SK-N-SH (cell line): ENCODE data around the gene CCDC38. TPM values are rescaled to one million over a fixed set of nuclear protein-coding genes. Genes with fewer than 3 reads are reported as not detected.

Experiments
- CTCF ChIA-PET: fragments of 300-600, 350-600 bp; formaldehyde crosslinking; extraction: SDS; loops from one replicate; lab custom pipeline; 2021; lab: Yijun Ruan, JAX
- POLR2A ChIA-PET: fragments of 350-600 bp; sonication (Branson Sonifier 250); formaldehyde crosslinking; extraction: SDS; loops from one replicate; lab custom pipeline; 2020; ENCODE audit warnings: antibody characterized with exemption, inconsistent platforms; lab: Yijun Ruan, JAX
- DNase-seq: peaks from one replicate; pipeline ENCODE4 v3.0.0; 2012
- H2AFZ ChIP-seq: fragments of 200-600 bp; sonication (generic); 2 replicates; pipeline ENCODE4 v1.8.1; 2016; ENCODE audit warnings: antibody characterized with exemption, mild to moderate bottlenecking, low read depth
- H3F3A ChIP-seq: fragments of 200-600 bp; sonication (generic); replicated peaks from 2 replicates; pipeline ENCODE3; 2016; ENCODE audit warnings: antibody characterized with exemption, mild to moderate bottlenecking; ENCODE audit not compliant: insufficient read depth
- H3K27ac ChIP-seq, 2 experiments: fragments of 200-500 bp in 1 of 2; fragments of 200-600 bp in 1 of 2; sonication (Bioruptor generic) in 1 of 2; sonication (generic), shearing (Covaris generic) in 1 of 2; 2 replicates each; pipeline versions ENCODE4 v1.5.1 to v1.6.1; 2014 to 2016; ENCODE audit warnings: low read depth in 2 of 2, inconsistent platforms in 1 of 2, low read length in 1 of 2, mild to moderate bottlenecking in 1 of 2, mixed read lengths in 1 of 2
- H3K27me3 ChIP-seq: fragments of 200-600 bp; sonication (generic), shearing (Covaris generic); 2 replicates; pipeline ENCODE4 v1.6.1; 2016; ENCODE audit warnings: mixed run types; ENCODE audit not compliant: insufficient read depth
- H3K36me3 ChIP-seq, 2 experiments: fragments of 200-500 bp in 1 of 2; fragments of 200-600 bp in 1 of 2; sonication (Bioruptor generic) in 1 of 2; sonication (generic) in 1 of 2; replicated peaks in 1 of 2; 2 replicates each; pipeline versions ENCODE3 to v1.5.1; 2014 to 2016; ENCODE audit warnings: low read length in 1 of 2, mild to moderate bottlenecking in 1 of 2; ENCODE audit not compliant: insufficient read depth in 2 of 2, control insufficient read depth in 1 of 2
- H3K4me1 ChIP-seq, 2 experiments: fragments of 200-500 bp in 1 of 2; fragments of 200-600 bp in 1 of 2; sonication (Bioruptor generic) in 1 of 2; sonication (generic), shearing (Covaris generic) in 1 of 2; 2 replicates each; pipeline versions ENCODE4 v1.5.1 to v1.6.1; 2014 to 2016; ENCODE audit warnings: low read depth in 1 of 2, low read length in 1 of 2, mixed run types in 1 of 2; ENCODE audit not compliant: insufficient read depth in 2 of 2, control insufficient read depth in 1 of 2
- H3K4me2 ChIP-seq: fragments of 200-600 bp; sonication (generic), shearing (Covaris generic); 2 replicates; pipeline ENCODE4 v1.6.1; 2017; ENCODE audit warnings: mixed run types
- H3K4me3 ChIP-seq, 2 experiments: fragments of 200-500 bp in 1 of 2; fragments of 200-600 bp in 1 of 2; sonication (Bioruptor generic) in 1 of 2; sonication (generic), shearing (Covaris generic) in 1 of 2; 2 replicates each; pipeline versions ENCODE4 v1.5.1 to v1.8.1; 2014 to 2016; ENCODE audit warnings: low read depth in 2 of 2, inconsistent platforms in 1 of 2, low read length in 1 of 2, mild to moderate bottlenecking in 1 of 2, mixed read lengths in 1 of 2, moderate library complexity in 1 of 2
- H3K79me2 ChIP-seq: fragments of 200-600 bp; sonication (generic); 2 replicates; pipeline ENCODE4 v1.8.1; 2017; ENCODE audit warnings: mild to moderate bottlenecking; ENCODE audit not compliant: insufficient read depth
- H3K9ac ChIP-seq: fragments of 200-600 bp; sonication (generic); 2 replicates; pipeline ENCODE4 v1.6.1; 2017; ENCODE audit warnings: mixed run types
- H3K9me2 ChIP-seq: fragments of 200-600 bp; sonication (generic); 2 replicates; pipeline ENCODE4 v1.6.1; 2017; ENCODE audit warnings: mixed run types
- H3K9me3 ChIP-seq: fragments of 200-600 bp; sonication (generic); 2 replicates; pipeline ENCODE4 v1.6.1; 2017; ENCODE audit warnings: mixed run types, mild to moderate bottlenecking, moderate library complexity
- H4K20me1 ChIP-seq: fragments of 200-600 bp; sonication (generic); 2 replicates; pipeline ENCODE4 v1.6.1; 2017; ENCODE audit warnings: mild to moderate bottlenecking, mixed run types; ENCODE audit not compliant: insufficient read depth
- ELF1 ChIP-seq: IDR thresholded peaks from 2 replicates; pipeline ENCODE4 v1.4.0; 2012
- FOSL2 ChIP-seq: IDR thresholded peaks from 2 replicates; pipeline ENCODE4 v1.4.0; 2012; ENCODE audit warnings: low read depth, mild to moderate bottlenecking, moderate library complexity, borderline replicate concordance
- FOXM1 ChIP-seq: IDR thresholded peaks from 2 replicates; pipeline ENCODE4 v1.4.0; 2012; ENCODE audit warnings: low read depth, mild to moderate bottlenecking
- GABPA ChIP-seq: IDR thresholded peaks from 2 replicates; pipeline ENCODE4 v1.4.0; 2012; ENCODE audit warnings: low read depth, mild to moderate bottlenecking
- GATA2 ChIP-seq: sonication (generic); formaldehyde crosslinking; IDR thresholded peaks from 2 replicates; pipeline ENCODE4 v1.5.0; 2020; ENCODE audit warnings: mild to moderate bottlenecking, missing genetic modification reagents
- JUND ChIP-seq: IDR thresholded peaks from 2 replicates; pipeline ENCODE4 v1.4.0; 2012
- MXI1 ChIP-seq: IDR thresholded peaks from 2 replicates; pipeline ENCODE4 v1.6.1; 2012; ENCODE audit warnings: mild to moderate bottlenecking, low read depth, low read length, improper control_type of control experiment
- NFIC ChIP-seq: IDR thresholded peaks from 2 replicates; pipeline ENCODE4 v1.4.0; 2012; ENCODE audit warnings: borderline replicate concordance
- NRF1 ChIP-seq: IDR thresholded peaks from 2 replicates; pipeline ENCODE4 v1.6.1; 2012; ENCODE audit warnings: low read depth, mild to moderate bottlenecking, low read length
- POLR2AphosphoS5 ChIP-seq: IDR thresholded peaks from 2 replicates; pipeline ENCODE4 v1.6.1; 2012; ENCODE audit warnings: low read depth, low read length
- RAD21 ChIP-seq: IDR thresholded peaks from 2 replicates; pipeline ENCODE4 v1.6.1; 2012; ENCODE audit warnings: mild to moderate bottlenecking, low read length
- RFX5 ChIP-seq: IDR thresholded peaks from 2 replicates; pipeline ENCODE4 v1.6.1; 2012; ENCODE audit warnings: mild to moderate bottlenecking, improper control_type of control experiment, low read length
- SIN3A ChIP-seq: IDR thresholded peaks from 2 replicates; pipeline ENCODE4 v1.6.1; 2012; ENCODE audit warnings: low read depth, mild to moderate bottlenecking, low read length, moderate library complexity, borderline replicate concordance
- SMC3 ChIP-seq: IDR thresholded peaks from 2 replicates; pipeline ENCODE4 v1.6.1; 2012; ENCODE audit warnings: low read depth, low read length, improper control_type of control experiment
- YY1 ChIP-seq: IDR thresholded peaks from 2 replicates; pipeline ENCODE4 v1.4.0; 2012; ENCODE audit warnings: low read depth, mild to moderate bottlenecking
- WGBS: methylation state at CpG from one replicate; pipeline ENCODE4 v1.1.6; 2017; ENCODE audit warnings: low lambda C conversion rate; 5-methylcytosine and 5-hydroxymethylcytosine counted together
- polyA plus RNA-seq, 3 experiments: library from polyadenylated mRNA; depleted of rRNA; stranded (reverse); fragments of >200 nt; gene quantifications; 2 replicates each; pipeline ENCODE4 v1.2.3, GENCODE V29; 2012
- TF ChIP-seq, protein P1 (sequence below): IDR thresholded peaks from 2 replicates; pipeline ENCODE4 v1.4.0; 2012; ENCODE audit warnings: low read depth, borderline replicate concordance
- TF ChIP-seq, protein P2 (sequence below): IDR thresholded peaks from 2 replicates; pipeline ENCODE4; 2012
- TF ChIP-seq, protein P3 (sequence below): IDR thresholded peaks from 2 replicates; pipeline ENCODE4 v1.4.0; 2012; ENCODE audit warnings: low read depth
- TF ChIP-seq, protein P4 (sequence below): IDR thresholded peaks from 2 replicates; pipeline ENCODE4 v1.4.0; 2012; ENCODE audit warnings: low read depth, borderline replicate concordance
- TF ChIP-seq, protein P5 (sequence below): fragments of 150-350 bp; IDR thresholded peaks from 2 replicates; pipeline ENCODE4 v1.6.1; 2017; ENCODE audit warnings: antibody characterized with exemption, low read length, low read depth, borderline replicate concordance

The CCDC38 gene
- polyA plus RNA-seq, 1 of the 3 experiments (the other 2 are of a cell fraction): not detected

DNA sequence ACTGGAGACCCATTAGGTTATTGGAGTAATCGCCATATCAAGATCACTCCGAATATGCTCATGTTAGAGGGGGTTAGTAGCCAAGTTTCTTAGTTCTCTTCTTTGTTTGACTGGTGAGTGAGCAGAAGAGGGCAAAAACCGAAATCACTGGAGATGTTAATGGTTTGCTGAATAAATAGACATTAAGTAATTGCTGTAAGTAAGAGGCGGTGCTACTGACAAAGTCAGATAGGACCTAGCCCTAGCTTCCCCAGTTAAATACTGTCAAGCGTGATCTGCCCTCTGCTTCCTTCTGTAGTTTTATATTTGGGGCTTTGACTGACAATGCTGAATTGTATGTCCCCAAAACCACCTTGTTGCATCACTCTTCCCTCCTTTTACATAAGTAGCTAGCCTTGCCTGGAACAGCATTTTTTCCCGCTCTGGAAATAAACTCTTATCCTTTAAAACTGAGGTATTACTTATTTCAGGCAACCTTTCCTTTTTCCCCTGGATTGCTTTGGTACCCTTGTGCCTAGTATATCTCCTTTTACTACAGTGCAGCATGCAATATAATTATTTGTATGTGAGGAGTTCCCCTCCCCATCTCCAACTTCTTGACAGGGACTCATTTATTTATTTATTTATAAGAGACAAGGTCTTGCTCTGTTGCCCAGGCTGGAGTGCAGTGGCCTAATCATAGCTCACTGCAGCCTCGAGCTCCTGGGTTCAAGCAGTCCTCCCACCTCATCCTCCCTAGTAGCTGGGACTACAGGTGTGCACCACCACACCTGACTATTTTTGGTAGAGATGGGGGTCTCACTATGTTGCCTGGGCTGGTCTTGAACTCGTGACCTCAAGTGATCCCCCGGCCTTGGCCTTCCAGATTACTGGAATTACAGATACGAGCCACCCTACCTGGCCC is 82.2 kb downstream of the CCDC38 start:
- Histone ChIP-seq H3K79me2 (peaks cover 63% of the 10 kb centered on the region), H3K4me1 (peaks cover 0 to 7% of the 10 kb centered on the region in 2 experiments; a peak in 2 of 4 replicates), H3K27me3 (no peaks in the 10 kb centered on the region), H3K9ac (peak overlapping the region; percentile 78), H3K9me3 (no peaks in the 10 kb centered on the region; the same call in 1 of the 2 replicates), H4K20me1 (0 out of 2 replicates have a peak, but pooled peaks cover 9% of the 10 kb centered on the region), H3K27ac (no peak overlapping the region), H3K4me3 (peak overlapping the region; percentile 79 to 86), H3K9me2 (no peaks in the 10 kb centered on the region), H3K4me2 (peak overlapping the region; percentile 89), H3F3A (no peaks in the 10 kb centered on the region)
- POLR2A ChIA-PET: no interaction called here
- WGBS: 62% methylated on average over 10 of the region's 10 CpGs
- DNase-seq: no peak
- TF ChIP-seq NRF1 (no peak), SMC3 (no peak), FOXM1 (no peak), POLR2AphosphoS5 (no peak), SIN3A (no peak), ELF1 (no peak), MXI1 (no peak), NFIC (no peak), GATA2 (CRISPR knock-in tag) (no peak), RAD21 (no peak), GABPA (no peak), YY1 (no peak), FOSL2 (no peak), RFX5 (no peak), JUND (no peak)
- TF ChIP-seq, protein P1, sequence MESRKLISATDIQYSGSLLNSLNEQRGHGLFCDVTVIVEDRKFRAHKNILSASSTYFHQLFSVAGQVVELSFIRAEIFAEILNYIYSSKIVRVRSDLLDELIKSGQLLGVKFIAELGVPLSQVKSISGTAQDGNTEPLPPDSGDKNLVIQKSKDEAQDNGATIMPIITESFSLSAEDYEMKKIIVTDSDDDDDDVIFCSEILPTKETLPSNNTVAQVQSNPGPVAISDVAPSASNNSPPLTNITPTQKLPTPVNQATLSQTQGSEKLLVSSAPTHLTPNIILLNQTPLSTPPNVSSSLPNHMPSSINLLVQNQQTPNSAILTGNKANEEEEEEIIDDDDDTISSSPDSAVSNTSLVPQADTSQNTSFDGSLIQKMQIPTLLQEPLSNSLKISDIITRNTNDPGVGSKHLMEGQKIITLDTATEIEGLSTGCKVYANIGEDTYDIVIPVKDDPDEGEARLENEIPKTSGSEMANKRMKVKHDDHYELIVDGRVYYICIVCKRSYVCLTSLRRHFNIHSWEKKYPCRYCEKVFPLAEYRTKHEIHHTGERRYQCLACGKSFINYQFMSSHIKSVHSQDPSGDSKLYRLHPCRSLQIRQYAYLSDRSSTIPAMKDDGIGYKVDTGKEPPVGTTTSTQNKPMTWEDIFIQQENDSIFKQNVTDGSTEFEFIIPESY: no peak
- TF ChIP-seq, protein P2, sequence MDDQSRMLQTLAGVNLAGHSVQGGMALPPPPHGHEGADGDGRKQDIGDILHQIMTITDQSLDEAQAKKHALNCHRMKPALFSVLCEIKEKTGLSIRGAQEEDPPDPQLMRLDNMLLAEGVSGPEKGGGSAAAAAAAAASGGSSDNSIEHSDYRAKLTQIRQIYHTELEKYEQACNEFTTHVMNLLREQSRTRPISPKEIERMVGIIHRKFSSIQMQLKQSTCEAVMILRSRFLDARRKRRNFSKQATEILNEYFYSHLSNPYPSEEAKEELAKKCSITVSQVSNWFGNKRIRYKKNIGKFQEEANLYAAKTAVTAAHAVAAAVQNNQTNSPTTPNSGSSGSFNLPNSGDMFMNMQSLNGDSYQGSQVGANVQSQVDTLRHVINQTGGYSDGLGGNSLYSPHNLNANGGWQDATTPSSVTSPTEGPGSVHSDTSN: no peak
- TF ChIP-seq, protein P3, sequence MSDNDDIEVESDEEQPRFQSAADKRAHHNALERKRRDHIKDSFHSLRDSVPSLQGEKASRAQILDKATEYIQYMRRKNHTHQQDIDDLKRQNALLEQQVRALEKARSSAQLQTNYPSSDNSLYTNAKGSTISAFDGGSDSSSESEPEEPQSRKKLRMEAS: no peak
- TF ChIP-seq, protein P4, sequence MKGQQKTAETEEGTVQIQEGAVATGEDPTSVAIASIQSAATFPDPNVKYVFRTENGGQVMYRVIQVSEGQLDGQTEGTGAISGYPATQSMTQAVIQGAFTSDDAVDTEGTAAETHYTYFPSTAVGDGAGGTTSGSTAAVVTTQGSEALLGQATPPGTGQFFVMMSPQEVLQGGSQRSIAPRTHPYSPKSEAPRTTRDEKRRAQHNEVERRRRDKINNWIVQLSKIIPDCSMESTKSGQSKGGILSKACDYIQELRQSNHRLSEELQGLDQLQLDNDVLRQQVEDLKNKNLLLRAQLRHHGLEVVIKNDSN: no peak
- TF ChIP-seq, protein P5, sequence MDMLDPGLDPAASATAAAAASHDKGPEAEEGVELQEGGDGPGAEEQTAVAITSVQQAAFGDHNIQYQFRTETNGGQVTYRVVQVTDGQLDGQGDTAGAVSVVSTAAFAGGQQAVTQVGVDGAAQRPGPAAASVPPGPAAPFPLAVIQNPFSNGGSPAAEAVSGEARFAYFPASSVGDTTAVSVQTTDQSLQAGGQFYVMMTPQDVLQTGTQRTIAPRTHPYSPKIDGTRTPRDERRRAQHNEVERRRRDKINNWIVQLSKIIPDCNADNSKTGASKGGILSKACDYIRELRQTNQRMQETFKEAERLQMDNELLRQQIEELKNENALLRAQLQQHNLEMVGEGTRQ: no peak
- TF ChIP-seq, all 33 proteins: peak for 0
- Histone ChIP-seq H2AFZ (no peak overlapping the region), H3K36me3 (peaks cover 31 to 46% of the 10 kb centered on the region in 2 experiments)
- CTCF ChIA-PET: interaction anchor here (1.1 to 1.5 kb wide), 2 partner anchors 9 to 139 kb away, joined by 3 read pairs; no protein-coding TSS in a partner anchor
